ENCODE data around the gene ADAMTS9.

DNA sequence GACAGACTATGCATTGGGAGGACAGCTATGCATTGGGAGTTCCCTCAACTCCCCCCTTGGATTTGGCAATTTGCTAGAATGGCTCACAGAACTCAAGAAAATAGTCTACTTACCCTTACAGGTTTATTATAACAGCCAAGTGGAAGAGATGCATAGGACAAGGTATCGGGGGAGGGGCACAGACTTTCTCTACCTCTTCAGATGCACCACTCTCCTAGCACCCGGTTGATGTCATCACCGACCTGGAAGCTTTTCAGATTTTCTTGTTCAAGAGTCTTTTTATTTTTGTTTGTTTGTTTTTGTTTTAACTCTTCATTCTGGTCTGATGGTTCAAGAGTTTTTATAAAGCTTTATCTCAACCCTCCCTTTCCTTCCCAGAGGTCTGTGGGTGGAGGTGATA lies 20.7 kb upstream of the ADAMTS9 start:
- TF ChIP-seq ZNF274 (IDR thresholded peaks at IDR 0.05; ENCODE audit: low read depth, low read length) (no peak), YY1 (IDR thresholded peaks at IDR 0.05; ENCODE audit: insufficient read depth, insufficient read length) (no peak), SUZ12 (IDR thresholded peaks at IDR 0.05; ENCODE audit: extremely low read depth, insufficient read depth, insufficient read length) (no peak)
